Fibroblast of the aortic adventitia (primary cell): ENCODE results near the gene UPK3A. TPM values are rescaled to one million over a fixed set of nuclear protein-coding genes. Genes with fewer than 3 reads are reported as not detected.

ENCODE experiments used
- DNase-seq: peaks from one replicate; pipeline ENCODE4 v3.0.0-alpha.2; 2010; ENCODE audit warnings: low read depth
- H3K4me3 ChIP-seq: 2 replicates; pipeline ENCODE4 v1.5.1; 2011; ENCODE audit warnings: low read depth, mild to moderate bottlenecking, control low read depth, low read length, moderate library complexity
- CTCF ChIP-seq: IDR thresholded peaks from 2 replicates; pipeline ENCODE4 v1.5.1; 2011; ENCODE audit warnings: mild to moderate bottlenecking, low read length, control low read depth, inconsistent platforms; ENCODE audit not compliant: insufficient read depth
- total RNA-seq: library from RNA; depleted of rRNA; stranded (reverse); fragments of >200 nt; gene quantifications from 2 replicates; pipeline ENCODE4 v1.2.3, GENCODE V29; 2012; ENCODE audit warnings: low replicate concordance

The UPK3A gene
- total RNA-seq, 1 donor: not detected

- TF ChIP-seq CTCF: no peak
- no peak overlapping the region for H3K4me3 ChIP-seq
- peak; percentile 43 for DNase-seq
These were observed 52.3 kb downstream of the UPK3A start for GRCh38 chr22:45336971-45337431.

- DNase-seq: no peak
- no peak for TF ChIP-seq CTCF
- no peak overlapping the region for H3K4me3 ChIP-seq
These were observed 52.8 kb downstream of the UPK3A start for GRCh38 chr22:45337536-45337935.

- no peak for DNase-seq
- no peak for TF ChIP-seq CTCF
- no peak overlapping the region for H3K4me3 ChIP-seq
These were observed 54.0 kb downstream of the UPK3A start for GRCh38 chr22:45338795-45339194.

GRCh38 chr22:45340323-45340722 is 55.6 kb downstream of the UPK3A start:
- no peak overlapping the region for H3K4me3 ChIP-seq
- DNase-seq: no peak
- no peak for TF ChIP-seq CTCF

- no peak overlapping the region for H3K4me3 ChIP-seq
- DNase-seq: no peak
- no peak for TF ChIP-seq CTCF
These were observed 56.7 kb downstream of the UPK3A start for GRCh38 chr22:45341498-45341897.

GRCh38 chr22:45343143-45343542 is 58.4 kb downstream of the UPK3A start:
- no peak for DNase-seq
- TF ChIP-seq CTCF: no peak
- H3K4me3 ChIP-seq: no peak overlapping the region

GRCh38 chr22:45344334-45344733 is 59.6 kb downstream of the UPK3A start:
- H3K4me3 ChIP-seq: no peak overlapping the region
- peak; percentile 34 for DNase-seq
- TF ChIP-seq CTCF: peak; percentile 33
